GM18526 (cell line): Measurements from ENCODE around the gene TSHZ2.

Experiments
- POLR2A ChIP-seq: IDR thresholded peaks from 3 replicates; pipeline ENCODE4 v1.6.1; 2011; ENCODE audit not compliant: insufficient read length; ENCODE audit errors: extremely low read depth

The TSHZ2 gene

DNA sequence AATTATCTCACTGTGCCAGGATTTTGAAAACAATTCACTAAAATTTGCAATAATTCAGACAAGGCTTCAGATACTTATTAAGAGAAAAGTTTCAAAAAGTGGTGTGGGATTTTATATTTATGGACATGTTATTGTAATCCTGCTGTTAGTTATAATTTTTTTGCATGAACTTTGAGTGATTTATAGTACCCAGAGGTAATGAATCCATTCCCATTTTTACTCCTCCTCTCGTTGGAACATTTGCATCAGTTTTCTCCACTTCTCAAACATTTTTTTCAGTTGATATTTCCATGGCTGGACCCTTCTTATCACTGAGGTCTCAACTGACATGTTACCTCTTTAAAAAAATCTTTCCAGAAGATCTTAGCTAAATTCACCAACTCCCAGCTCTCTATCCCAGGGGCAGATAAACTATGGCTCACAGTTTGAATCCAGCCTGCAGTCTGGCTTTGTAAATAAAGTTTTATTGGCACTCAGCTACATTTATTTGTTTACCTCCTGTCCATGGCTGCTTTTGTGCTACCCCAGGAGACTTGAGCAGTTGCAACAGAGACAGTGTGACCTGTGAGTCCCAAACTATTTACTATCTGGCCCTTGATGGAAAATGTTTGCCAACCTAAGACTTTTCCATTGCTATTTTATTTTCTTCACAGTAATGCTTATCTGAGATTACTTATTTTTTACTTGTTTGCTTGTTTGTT, 83.4 kb downstream of the TSHZ2 start:
- no peak for TF ChIP-seq POLR2A

DNA sequence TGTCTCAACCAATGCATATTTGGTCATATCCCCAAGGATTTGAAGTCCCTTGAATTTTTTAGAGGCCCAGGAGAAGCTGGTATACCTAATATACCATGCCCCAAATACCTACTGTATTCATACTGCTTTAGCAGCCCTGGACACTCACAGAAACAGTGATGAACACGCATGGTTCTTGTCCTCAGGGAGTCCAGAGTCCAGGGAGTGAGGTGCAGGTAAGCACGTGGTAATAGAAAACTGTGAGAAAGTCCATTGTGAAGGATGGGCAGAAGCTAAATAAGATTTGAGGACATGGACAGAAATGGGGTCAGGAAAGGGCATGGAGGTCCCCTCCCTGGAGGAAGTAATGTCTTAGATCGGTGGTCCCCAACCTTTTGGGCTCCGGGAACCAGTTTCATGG, 85.4 kb downstream of the TSHZ2 start:
- no peak for TF ChIP-seq POLR2A

DNA sequence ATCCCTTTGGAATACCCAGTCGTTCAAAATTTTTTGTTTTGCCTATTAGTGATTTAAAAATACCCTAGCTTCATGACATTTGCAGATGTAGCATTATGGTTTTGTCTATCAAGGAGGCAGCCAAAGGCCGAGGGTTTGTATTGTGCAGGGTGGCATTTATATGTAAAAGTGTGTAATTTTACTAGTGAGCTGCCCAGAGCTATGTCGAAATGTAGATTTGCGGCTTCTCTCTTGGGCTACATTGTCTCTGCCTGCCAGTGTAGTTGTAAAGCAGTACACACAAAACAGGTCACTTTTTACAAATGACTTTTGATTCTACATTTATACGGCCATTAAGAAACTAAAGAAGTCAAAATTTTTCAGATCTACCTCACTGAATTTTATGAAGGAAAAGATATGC, 87.7 kb downstream of the TSHZ2 start:
- TF ChIP-seq POLR2A: no peak

DNA sequence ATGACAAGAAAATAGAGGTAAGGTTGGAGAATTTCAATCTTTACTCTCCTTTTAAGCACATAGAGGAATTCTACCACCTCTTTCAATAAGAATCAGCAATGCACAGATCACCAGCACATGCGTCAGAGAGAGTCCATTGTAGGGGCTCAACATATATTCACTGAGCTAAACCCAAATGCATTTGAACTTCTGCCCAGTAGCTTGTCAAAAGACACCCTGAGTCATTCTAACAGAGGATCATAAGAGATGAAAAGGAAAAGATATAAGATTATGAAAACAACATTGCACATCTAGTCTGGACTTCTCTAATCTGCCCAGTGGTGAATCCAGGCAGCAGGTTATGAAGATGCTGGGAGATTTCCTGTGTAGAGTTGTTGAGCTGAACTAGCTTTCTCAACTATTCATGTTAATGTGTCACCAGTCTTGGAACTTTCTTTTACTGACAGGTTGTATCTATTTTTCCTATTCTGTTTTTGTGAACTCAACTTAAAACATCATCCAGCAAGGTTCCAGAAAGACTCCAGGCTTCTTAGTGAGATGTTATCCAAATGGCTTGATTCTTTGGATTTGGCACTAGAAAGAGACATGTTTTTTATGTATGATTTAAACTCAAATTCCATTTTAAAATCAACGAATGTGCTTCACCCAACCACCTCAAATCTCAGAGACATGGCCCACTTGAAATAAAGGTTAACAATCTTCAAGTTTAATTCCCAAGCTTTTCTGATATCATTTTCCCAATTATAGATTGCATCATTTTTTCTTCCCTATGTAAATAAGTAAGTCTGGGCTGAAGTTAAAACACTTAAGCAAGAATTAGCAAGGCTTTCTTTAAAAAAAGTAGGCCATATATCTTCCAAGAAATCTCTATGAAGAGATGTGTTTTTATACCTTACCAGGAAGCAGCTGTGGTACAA, 89.3 kb downstream of the TSHZ2 start:
- TF ChIP-seq POLR2A: no peak

DNA sequence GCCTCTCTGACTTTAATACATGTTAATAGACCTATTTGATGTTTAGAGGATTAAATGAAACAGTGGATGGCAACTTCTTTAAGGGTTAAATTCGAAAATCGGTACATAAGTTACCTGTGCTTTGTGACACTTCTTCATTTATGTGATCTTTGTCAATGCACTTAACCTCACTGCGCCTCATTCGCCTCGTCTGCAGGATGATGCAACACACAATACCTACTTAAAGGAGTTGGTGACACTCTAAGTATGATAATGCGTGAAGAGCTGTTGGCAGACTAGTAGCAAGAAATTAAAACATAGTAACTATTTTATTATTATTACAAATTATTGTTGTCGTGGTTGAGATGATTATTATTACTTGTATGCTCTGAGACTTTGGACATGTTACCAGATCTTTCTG, 92.8 kb downstream of the TSHZ2 start:
- TF ChIP-seq POLR2A: no peak

DNA sequence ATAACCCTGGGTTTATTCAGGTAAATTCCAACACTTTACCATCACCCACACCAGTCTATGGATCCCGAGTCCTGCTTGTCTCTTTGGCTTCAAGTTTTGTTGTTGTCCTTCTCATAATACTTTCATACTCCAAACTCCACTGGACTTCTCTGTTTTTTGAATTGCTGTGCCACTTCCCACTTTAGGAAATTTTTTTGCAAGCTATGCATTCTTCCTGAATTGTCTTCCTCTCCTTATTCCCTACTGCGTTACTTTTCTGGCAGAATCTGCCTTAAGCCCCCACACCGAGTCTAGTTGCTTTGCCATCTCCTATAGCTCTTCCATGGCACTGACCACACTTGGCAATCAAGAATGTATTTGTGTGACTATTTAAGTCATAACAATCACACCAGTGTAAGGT, 96.1 kb downstream of the TSHZ2 start:
- TF ChIP-seq POLR2A: no peak

DNA sequence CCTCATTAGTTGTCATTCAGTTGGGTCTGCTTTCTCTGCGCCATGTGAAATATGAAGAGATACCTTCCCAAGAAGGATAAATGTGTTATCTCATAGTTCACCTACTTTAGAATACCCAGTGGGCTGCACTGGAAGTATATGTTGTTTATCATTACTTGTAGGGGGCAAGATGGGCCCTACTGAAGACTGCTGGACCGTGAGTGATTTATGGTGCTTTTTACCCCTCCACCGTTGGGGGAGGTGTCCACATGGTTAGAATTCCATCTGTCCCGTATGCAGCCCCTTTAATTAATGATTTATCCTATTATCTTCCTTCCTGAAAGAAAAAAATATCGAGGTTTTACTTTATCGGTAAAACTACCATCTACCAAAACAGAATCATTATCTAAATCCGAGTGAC, 97.0 kb downstream of the TSHZ2 start:
- TF ChIP-seq POLR2A: no peak

DNA sequence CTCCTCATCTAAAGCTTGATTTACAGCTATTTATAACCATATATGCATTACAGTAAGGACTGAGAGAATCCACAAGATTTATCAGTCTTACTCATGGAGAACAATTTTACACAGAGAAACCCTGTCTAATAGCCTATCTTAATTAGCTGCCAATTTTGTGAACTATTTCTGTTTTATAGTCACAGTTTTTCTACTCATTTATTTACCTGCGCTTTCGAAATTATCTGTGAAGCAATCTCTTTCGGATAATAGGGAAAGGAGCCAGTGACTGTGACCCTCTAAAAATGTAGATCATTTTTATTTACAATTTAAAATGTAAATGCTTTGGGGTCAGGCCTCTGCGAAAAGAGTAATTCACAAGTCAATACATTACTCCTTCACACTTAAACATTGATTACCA, 98.1 kb downstream of the TSHZ2 start:
- no peak for TF ChIP-seq POLR2A

DNA sequence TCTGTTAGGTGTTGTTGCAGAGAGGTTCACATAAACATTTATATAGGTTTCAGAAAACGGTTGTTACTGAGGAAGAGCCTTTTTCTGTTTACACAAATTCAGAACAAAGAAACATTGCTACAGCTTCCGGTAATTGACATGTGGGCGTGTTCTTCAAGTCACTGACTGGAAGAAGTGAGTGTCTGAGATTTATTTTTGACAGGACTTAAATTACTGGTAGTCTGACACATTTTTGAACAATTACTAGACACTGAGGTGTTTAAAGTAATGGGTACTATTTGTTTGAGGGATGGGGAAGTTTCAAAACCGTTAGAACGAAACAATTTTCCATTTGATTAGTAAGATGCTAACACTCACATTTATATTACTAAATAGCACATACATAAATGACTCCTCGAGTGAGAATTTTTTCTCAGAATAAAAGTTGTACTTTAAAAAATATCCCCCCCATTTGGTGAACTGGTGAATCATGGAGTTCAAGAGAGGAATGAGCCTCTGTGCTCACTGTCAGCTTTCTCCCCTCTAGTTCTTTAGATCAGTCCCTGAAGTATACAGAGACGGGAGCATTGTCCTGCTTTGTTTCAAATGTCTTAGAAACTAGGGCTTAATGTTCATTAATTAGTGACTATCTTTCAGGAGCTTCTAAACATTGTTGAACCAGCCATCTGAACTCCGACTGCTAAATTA, 98.7 kb downstream of the TSHZ2 start:
- no peak for TF ChIP-seq POLR2A

DNA sequence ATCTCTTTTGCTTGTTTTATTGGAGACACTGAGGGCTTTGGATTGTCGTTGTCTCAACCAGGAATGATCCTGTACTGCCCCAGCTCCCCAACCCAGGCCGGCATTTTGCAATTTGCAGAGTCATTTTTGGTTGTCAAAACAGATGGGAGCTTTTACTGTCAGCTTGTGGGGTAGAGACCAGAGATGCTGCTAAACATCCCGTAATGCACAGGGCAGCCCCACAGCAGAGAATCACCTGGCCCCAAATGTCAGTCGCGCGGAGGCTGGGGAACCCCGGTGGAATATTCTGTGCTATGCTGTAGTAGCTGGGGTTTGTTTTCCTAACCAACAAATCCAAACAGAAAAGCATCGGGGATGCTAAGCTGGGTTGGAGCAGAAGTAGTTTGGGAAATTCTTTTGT, 99.7 kb downstream of the TSHZ2 start:
- no peak for TF ChIP-seq POLR2A

DNA sequence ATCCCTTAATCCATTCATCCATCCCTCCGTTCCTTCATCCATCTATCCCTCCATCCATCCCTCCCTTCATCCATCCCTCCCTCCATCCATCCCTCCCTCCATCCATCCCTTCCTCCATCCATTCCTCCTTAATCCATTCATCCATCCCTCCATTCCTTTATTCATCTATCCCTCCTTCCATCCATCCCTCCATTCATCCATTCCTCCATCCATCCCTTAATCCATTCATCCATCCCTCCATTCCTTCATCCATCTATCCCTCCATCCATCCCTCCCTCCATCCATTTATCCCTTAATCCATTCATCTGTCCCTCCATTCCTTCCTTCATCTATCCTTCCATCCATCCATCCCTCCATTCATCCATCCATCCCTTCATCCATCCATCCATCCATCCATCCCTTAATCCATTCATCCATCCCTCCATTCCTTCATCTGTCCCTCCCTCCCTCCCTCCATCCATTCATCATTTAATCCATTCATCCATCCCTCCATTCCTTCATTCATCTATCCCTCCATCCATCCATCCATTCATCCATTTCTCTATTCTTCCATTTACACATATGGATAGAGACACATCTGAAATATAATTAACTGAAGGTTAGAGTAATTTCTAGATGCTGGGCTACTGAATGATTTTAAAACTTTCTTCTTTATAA, 100.9 kb downstream of the TSHZ2 start:
- TF ChIP-seq POLR2A: no peak

DNA sequence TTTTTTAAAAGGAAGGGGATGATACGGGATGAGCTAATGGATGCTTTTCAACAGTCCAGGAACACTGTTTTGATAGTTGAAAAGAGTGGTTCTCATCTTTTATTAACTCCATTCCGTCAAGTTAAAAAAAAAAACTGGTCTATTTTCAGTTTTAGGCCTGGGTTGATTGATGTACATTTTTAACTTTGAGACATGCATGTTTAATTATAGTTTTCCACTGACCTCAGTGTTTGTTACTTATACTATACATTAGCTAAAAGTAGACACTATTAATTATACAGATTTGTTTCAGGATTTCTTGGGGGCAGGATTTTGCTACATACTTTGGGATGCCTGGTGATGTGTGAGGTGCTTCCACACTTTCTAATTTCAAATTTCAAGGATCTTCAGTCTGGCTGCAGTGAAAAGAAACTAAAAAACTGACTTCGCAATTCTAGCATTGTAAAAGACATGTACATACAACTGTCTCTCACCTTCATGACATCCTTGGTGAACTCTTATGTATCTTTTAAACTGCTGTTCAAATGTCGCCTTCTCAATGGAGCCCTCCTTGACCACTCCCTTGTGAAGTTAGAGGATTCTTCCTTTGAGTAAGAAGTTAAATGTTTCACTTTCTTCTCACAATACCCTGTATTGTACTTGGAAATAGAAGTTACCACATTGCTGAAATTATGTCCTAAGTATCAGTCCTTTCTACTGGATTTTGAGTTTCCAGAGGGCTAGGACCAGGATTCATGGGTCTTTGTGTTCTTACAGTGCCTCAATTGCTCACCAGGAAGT, 101.7 kb downstream of the TSHZ2 start:
- TF ChIP-seq POLR2A: no peak

DNA sequence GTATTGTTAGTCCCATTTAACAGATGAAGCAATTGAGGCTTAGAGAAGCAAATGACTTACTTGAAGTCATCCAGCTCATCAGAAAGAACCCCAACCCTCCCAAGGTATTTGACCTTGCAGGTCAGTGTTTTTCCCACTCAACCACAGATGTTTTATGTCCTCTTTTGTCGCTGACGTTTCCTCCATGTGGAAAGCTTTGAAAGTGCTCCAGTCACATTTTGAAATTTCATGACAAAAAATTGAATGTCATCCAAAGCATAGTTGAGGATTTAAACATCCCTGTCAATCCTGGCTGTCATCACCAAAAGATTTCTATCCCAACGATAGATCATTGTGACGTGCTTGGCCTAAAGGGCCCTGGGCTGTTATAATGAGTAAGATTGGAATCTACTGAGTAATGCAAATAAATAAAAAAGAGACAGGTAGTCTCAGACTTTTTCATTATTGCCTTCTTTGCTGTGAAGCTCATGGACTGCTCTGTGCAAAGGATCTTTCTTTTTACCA, 102.7 kb downstream of the TSHZ2 start:
- TF ChIP-seq POLR2A: no peak

DNA sequence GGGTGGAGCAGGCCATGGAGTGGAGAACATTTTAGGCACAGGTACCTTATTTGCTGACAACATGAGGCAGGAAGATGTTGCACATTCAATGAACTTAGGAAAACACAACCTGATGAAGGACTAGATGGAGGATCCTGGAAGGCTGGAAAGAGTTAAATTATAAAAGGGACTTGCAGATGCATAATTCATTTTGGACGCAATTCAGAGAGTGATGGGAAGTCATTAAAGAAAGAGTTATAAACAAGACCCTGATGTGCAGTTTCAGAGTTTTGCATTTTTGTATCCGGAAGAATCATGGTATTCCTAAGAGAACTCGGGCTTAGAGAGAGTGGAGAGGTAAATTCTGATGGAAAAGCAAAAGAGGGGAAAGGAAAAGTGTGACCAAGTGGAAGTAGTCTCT, 104.5 kb downstream of the TSHZ2 start:
- TF ChIP-seq POLR2A: no peak
